HepG2 (cell line): ENCODE measurements around the gene ATP8B4. TPM values are rescaled to one million over a fixed set of nuclear protein-coding genes. Genes with fewer than 3 reads are reported as not detected.

Source experiments
- ATAC-seq: fragments of 200-7000 bp; cut with Tn5 transposase; 3 replicates; pipeline ENCODE4 v1.9.1; 2020; ENCODE audit warnings: mild to moderate bottlenecking, moderate library complexity
- BruUV-seq: library from RNA; stranded (reverse); fragments of 400-500 nt; replicated peaks from 2 replicates; lab custom pipeline; 2021; lab: Mats Ljungman, UMichigan
- CTCF ChIA-PET: fragments of 300-600 bp; formaldehyde crosslinking; extraction: SDS; loops from one replicate; lab custom pipeline; 2021; ENCODE audit warnings: low total read pairs, inconsistent platforms, low intra/inter-chr PET ratio; lab: Yijun Ruan, JAX
- POLR2A ChIA-PET: fragments of 350-600 bp; sonication (Branson Sonifier 250); formaldehyde crosslinking; loops from one replicate; lab custom pipeline; 2020; ENCODE audit warnings: antibody characterized with exemption, inconsistent platforms; lab: Yijun Ruan, JAX
- DNase-seq: peaks from one replicate; pipeline ENCODE4 v3.0.0-alpha.2; 2015; ENCODE audit warnings: low spot score
- FAIRE-seq: peaks from 3 replicates; lab custom pipeline; 2011; peaks lifted over from hg19 to GRCh38; lab: Jason Lieb, UNC
- H2AFZ ChIP-seq: one replicate; pipeline ENCODE4 v1.6.1; 2011; ENCODE audit warnings: low read length, inconsistent platforms
- H3K27ac ChIP-seq: fragments of 300-600 bp; 3 replicates; pipeline ENCODE4 v1.8.0; 2011; ENCODE audit warnings: mixed run types, mild to moderate bottlenecking, mixed read lengths, low read length, inconsistent platforms; ENCODE audit not compliant: insufficient read depth; ENCODE audit errors: extremely low read length
- H3K27me3 ChIP-seq, 2 experiments: fragments of 200-600 bp in 1 of 2; 2 replicates in 1 of 2; 3 replicates in 1 of 2; pipeline versions ENCODE4 v1.6.0 to v1.8.0; 2011; ENCODE audit warnings: low read length in 2 of 2, mild to moderate bottlenecking in 2 of 2, moderate library complexity in 2 of 2, inconsistent platforms in 1 of 2; ENCODE audit not compliant: insufficient read depth in 2 of 2, control insufficient read depth in 1 of 2
- H3K36me3 ChIP-seq, 2 experiments: fragments of 200-600 bp in 1 of 2; replicated peaks in 1 of 2; 2 replicates in 1 of 2; 3 replicates in 1 of 2; pipeline versions ENCODE4 v1.5.1 to v1.8.0; 2011; ENCODE audit warnings: low read length in 2 of 2, inconsistent platforms in 1 of 2; ENCODE audit not compliant: insufficient read depth in 2 of 2, control insufficient read depth in 1 of 2
- H3K4me1 ChIP-seq: 2 replicates; pipeline ENCODE4 v1.5.1; 2012; ENCODE audit warnings: low read length, inconsistent platforms; ENCODE audit not compliant: insufficient read depth
- H3K4me2 ChIP-seq: 2 replicates; pipeline ENCODE4 v1.6.0; 2011; ENCODE audit warnings: low read depth, low read length, inconsistent platforms
- H3K4me3 ChIP-seq, 3 experiments: fragments of 200-600 bp in 1 of 3; sonication (generic), shearing (Covaris generic) in 1 of 3; replicated peaks in 1 of 3; 2 replicates each; pipeline ENCODE4 v1.5.1; 2011 to 2016; ENCODE audit warnings: low read length in 3 of 3, inconsistent platforms in 2 of 3, low read depth in 2 of 3, mild to moderate bottlenecking in 2 of 3, control low read depth in 1 of 3, mixed read lengths in 1 of 3; ENCODE audit not compliant: insufficient read depth in 1 of 3
- H3K79me2 ChIP-seq: one replicate; pipeline ENCODE4 v1.6.1; 2011; ENCODE audit warnings: low read length, inconsistent platforms; ENCODE audit not compliant: insufficient read depth
- H3K9ac ChIP-seq: 2 replicates; pipeline ENCODE4 v1.6.0; 2011; ENCODE audit warnings: mild to moderate bottlenecking, low read depth, low read length, inconsistent platforms; ENCODE audit not compliant: insufficient read depth
- H3K9me3 ChIP-seq: 2 replicates; pipeline ENCODE4 v1.5.1; 2012; ENCODE audit warnings: mild to moderate bottlenecking, low read length
- H4K20me1 ChIP-seq: 2 replicates; pipeline ENCODE4 v1.6.0; 2011; ENCODE audit warnings: inconsistent platforms, mild to moderate bottlenecking, low read length, moderate library complexity; ENCODE audit not compliant: insufficient read depth
- ADNP ChIP-seq: sonication (generic); formaldehyde crosslinking; IDR thresholded peaks from 2 replicates; pipeline ENCODE4 v1.4.0; 2020; ENCODE audit warnings: missing genetic modification reagents
- GMEB2 ChIP-seq: IDR thresholded peaks from 2 replicates; pipeline ENCODE4 v1.6.1; 2016; ENCODE audit warnings: missing biosample characterization, missing genetic modification reagents, low read depth
- MLX ChIP-seq: IDR thresholded peaks from 2 replicates; pipeline ENCODE4 v1.6.1; 2016
- ZNF460 ChIP-seq: sonication (generic); formaldehyde crosslinking; IDR thresholded peaks from 2 replicates; pipeline ENCODE4 v1.5.1; 2020; ENCODE audit warnings: missing genetic modification reagents, mild to moderate bottlenecking, borderline replicate concordance
- ZNF577 ChIP-seq: sonication (generic); formaldehyde crosslinking; IDR thresholded peaks from 2 replicates; pipeline ENCODE4 v1.4.0; 2020; ENCODE audit warnings: mild to moderate bottlenecking, low read depth, missing genetic modification reagents, borderline replicate concordance
- ZNF674 ChIP-seq: sonication (generic); formaldehyde crosslinking; IDR thresholded peaks from 2 replicates; pipeline ENCODE4 v1.5.0; 2020; ENCODE audit warnings: low read depth, mild to moderate bottlenecking, missing genetic modification reagents
- ZSCAN12 ChIP-seq: sonication (generic); formaldehyde crosslinking; IDR thresholded peaks from 2 replicates; pipeline ENCODE4 v1.9.0; 2021; ENCODE audit warnings: mild to moderate bottlenecking, missing genetic modification reagents
- ZSCAN21 ChIP-seq: sonication (generic); formaldehyde crosslinking; IDR thresholded peaks from 2 replicates; pipeline ENCODE4 v1.8.0; 2022; ENCODE audit warnings: mild to moderate bottlenecking, missing genetic modification reagents, moderate library complexity, borderline replicate concordance
- ZXDC ChIP-seq: sonication (generic); formaldehyde crosslinking; IDR thresholded peaks from 2 replicates; pipeline ENCODE4 v1.5.0; 2020; ENCODE audit warnings: mild to moderate bottlenecking, missing genetic modification reagents
- in situ Hi-C: cut with HindIII; loops from 2 replicates; pipeline ENCODE4 v1.10.0; 2017; ENCODE audit warnings: low pct_unique_long_range_greater_than_20kb; ENCODE audit not compliant: extremely low pct_ligation_motif_present
- intact Hi-C: fragments of 100-400 bp; cut with micrococcal nuclease; formaldehyde crosslinking; loops from one replicate; pipeline ENCODE4 v1.10.0; 2022; ENCODE audit not compliant: unreplicated experiment
- polyA plus RNA-seq, 8 experiments: library from polyadenylated mRNA; depleted of rRNA in 3 of 8; stranded (reverse) in 7 of 8; unstranded in 1 of 8; fragments of >200 nt; fragmentation: Illumina TruSeq in 4 of 8; extraction: Trizol in 4 of 8; gene quantifications; 2 replicates each; pipeline versions ENCODE4 v1.2.1 to v1.2.3, GENCODE V29; 2011 to 2016; ENCODE audit warnings: low read depth in 4 of 8, missing spikeins in 1 of 8, mixed read lengths in 1 of 8; ENCODE audit not compliant: insufficient read depth in 1 of 8
- total RNA-seq, 5 experiments: library from RNA; depleted of rRNA; stranded (reverse); fragments of >200 nt; fragmentation: Illumina TruSeq; extraction: Trizol; gene quantifications; 2 replicates each; pipeline ENCODE4 v1.2.3, GENCODE V29; 2016; ENCODE audit warnings: low read depth in 1 of 5

The ATP8B4 gene
- total and polyA plus RNA-seq, 2 of the 13 experiments (the other 11 are each of a cell fraction or from before 2014, with no cell fraction given): 0.24 to 0.69 TPM

GRCh38 chr15:50049871-50050270, 69.2 kb downstream of the ATP8B4 start:
- CTCF ChIA-PET: no interaction called here
- intact Hi-C loops: loop anchor here (2.0 kb wide), 1 partner anchor 815 kb away; no protein-coding TSS in a partner anchor
- no peaks in the 10 kb centered on the region for H4K20me1 ChIP-seq

More at GRCh38 chr15:50049871-50050270, 69.2 kb downstream of the ATP8B4 start:
- H3K27me3 ChIP-seq: no peaks in the 10 kb centered on the region
- BruUV-seq: no TSS peak
- in situ Hi-C loops: no loop called here
- H3K9ac ChIP-seq: no peak overlapping the region
- H3K4me1 ChIP-seq: no peaks in the 10 kb centered on the region
- no peak for FAIRE-seq
- H3K4me2 ChIP-seq: no peak overlapping the region
- DNase-seq: no peak
- no peak overlapping the region for H2AFZ ChIP-seq
- H3K9me3 ChIP-seq: no peaks in the 10 kb centered on the region
- no peak overlapping the region for H3K4me3 ChIP-seq
- no peaks in the 10 kb centered on the region for H3K79me2 ChIP-seq
- no peaks in the 10 kb centered on the region for H3K36me3 ChIP-seq
- no peak for ATAC-seq
- no peak for TF ChIP-seq GMEB2 (CRISPR knock-in tag)
- TF ChIP-seq ZXDC (CRISPR knock-in tag): no peak
- no peak for TF ChIP-seq ZSCAN21 (CRISPR knock-in tag)
- no peak for TF ChIP-seq ADNP (CRISPR knock-in tag)
- no peak for TF ChIP-seq ZSCAN12
- TF ChIP-seq ZNF674 (CRISPR knock-in tag): no peak
- no peak for TF ChIP-seq ZNF577 (CRISPR knock-in tag)
- TF ChIP-seq ZNF460 (CRISPR knock-in tag): no peak
- no peak for TF ChIP-seq MLX (CRISPR knock-in tag)
- no peak overlapping the region for H3K27ac ChIP-seq
- POLR2A ChIA-PET: no interaction called here
